ENCODE results near the gene EPSTI1.

Gene EPSTI1

DNA sequence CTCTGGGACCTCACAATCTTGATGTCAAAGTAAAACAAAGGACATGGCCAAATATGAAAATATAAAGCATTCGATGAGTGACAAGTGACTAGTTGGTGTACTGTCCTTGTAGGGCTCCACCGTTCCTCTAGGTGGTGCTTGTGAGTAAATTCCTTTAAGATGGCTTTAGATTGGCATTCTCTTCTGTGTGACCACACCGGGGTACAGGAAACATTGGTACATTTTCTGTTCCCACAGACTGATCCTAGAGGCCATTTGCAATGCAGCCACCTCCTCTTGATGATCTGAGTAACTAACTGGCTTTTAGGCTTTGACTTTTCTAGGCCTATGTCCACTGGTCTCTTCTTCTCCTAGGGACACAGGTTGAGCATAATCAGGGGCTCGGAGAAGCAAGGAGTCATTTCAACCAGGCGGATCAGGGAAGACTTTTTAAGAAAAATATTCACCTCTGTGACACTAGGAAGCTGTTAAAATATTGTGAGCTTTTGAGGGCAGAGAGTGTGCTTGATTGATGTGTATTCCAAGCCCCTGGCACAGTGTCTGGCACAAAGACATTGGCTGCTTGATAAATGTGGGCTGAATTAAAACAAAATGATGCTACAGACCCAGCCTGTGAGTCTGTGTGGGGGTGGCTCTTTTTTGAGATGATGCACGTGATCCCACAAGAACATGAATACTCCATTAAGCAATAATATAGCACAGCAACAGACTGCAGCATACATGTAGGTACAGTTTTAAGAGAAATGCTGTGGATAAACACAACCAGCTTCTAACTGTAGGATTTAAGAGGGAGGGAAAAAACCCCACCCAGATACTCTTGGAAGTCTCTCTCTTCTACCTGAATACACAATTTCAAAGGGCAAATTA lies 21.0 kb downstream of the EPSTI1 start:
- FAIRE-seq: no peak

DNA sequence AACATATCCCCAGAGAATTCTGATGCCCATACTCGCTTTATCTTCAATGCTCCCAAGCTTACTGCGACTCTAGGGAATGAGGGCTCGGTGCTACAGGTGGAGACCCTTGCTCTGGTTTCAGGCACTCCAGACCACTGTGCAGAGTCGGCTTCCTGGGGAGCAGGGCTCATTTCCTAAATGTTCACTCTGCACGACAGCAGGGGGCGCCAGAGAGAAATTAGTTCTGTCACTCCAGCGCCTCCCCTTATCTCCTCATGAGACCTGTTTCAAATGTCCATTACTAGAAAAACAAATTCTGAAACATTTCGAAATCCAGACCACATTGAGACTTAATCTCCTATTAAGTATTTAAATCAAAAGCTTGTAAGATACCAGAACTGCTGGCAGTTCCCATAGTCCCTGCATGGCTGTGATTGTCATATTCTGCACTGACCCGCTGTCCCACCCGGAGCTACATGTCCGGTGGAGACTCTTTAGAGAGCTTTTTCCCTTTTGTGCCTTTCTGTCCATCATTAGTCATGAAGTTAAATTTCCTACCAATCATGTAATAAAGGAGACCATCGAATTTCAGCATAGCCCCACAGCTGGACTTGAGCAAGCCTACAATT lies 22.4 kb downstream of the EPSTI1 start:
- FAIRE-seq: no peak

DNA sequence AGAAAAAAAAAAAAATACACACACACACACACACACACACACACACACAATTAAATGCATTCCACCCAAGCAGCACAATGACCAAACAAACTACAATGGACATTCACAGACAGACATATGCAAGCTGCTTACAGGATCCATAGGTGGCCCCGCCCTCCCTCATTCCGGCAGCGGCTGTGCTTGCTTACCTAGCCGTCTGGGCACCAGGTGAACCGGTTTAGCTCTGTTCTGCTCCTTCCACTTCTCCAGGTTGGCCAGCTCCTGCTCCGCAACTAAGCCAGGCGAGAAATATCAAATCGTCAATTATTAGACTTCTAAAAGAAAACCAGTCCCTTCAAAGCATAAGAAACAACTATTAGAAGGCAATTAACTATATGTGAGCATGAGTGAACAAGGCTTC lies 23.1 kb downstream of the EPSTI1 start:
- FAIRE-seq: no peak

DNA sequence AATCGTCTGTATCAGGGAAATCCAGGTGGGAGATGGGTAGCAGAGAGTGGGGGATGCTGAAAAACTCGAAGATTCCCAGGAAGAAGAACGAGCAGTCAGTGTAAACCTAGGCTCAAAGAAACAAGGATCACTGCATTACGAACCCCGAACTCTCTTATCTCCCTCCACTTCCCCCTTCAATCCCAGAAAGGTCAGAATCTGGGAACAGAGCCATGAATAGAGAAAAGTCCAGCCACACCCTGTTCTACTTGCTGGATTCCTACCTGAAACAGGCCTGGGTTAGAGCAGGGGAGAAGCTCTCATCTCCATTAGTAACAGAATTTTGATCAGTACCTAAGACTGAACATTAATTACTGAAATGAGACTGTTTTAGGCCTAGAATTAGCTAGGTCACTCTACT lies 24.4 kb downstream of the EPSTI1 start:
- no peak for FAIRE-seq

- FAIRE-seq: no peak
These were observed 26.8 kb downstream of the EPSTI1 start for GRCh38 chr13:42965281-42965680.

DNA sequence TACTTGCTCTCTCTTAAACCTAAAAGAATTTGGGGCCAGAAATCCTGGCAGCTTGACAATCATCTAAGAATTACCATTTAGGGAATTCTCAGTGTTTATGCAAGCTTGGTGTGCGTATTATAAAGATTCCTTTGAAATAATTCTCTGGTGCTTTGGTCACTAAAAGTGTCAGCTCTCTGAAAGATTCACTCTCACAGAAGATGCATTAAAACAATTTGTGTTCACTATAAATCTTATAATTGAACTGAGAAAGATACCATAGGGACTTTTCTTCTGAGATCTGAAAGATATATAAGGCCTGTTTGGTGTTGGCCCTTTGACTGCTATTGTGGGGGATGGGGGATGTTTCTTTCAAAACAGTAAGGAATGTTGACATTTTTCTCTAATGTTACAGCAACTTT lies 27.3 kb downstream of the EPSTI1 start:
- no peak for FAIRE-seq

DNA sequence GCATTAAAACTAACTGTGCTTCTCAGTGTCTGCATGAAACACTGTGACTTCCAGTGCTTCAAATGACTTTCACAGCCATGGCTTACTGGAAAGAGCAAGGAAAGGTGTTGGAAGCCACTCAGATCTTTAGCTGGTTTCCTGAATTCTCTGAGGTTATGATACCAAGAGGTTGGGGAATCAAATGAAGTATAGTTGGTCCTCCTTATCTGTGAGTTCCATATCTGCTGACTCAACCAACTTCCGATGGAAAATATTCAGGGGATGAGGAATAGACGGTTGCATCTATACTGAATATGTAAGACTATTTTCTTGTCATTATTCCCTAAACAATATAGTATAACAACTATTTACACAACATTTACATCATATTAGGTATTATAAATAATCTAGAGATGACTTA lies 32.4 kb downstream of the EPSTI1 start:
- FAIRE-seq: no peak

GRCh38 chr13:42957881-42958280 lies 34.2 kb downstream of the EPSTI1 start:
- FAIRE-seq: no peak

DNA sequence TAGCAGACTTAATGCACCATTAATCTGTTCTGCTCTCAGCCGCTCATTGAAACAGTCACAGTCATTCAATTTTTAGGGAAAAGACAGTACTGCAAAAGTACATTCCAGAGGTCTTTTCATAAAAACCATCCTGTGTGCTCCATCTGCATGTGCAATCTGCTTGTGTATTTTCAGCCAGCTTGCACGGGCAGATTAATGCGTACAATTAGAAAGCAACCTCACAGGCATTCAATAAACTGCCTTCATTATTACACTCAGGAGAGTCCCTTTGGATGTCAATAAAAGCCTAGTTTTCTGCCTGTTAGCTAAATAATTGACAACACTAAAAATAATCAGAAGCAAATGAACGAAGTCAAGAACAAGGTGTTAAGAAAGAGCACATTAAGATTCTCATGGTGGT lies 41.9 kb downstream of the EPSTI1 start:
- FAIRE-seq: no peak

GRCh38 chr13:42947925-42948324 lies 44.1 kb downstream of the EPSTI1 start:
- FAIRE-seq: no peak

GRCh38 chr13:42946927-42947326 lies 45.1 kb downstream of the EPSTI1 start:
- FAIRE-seq: no peak

DNA sequence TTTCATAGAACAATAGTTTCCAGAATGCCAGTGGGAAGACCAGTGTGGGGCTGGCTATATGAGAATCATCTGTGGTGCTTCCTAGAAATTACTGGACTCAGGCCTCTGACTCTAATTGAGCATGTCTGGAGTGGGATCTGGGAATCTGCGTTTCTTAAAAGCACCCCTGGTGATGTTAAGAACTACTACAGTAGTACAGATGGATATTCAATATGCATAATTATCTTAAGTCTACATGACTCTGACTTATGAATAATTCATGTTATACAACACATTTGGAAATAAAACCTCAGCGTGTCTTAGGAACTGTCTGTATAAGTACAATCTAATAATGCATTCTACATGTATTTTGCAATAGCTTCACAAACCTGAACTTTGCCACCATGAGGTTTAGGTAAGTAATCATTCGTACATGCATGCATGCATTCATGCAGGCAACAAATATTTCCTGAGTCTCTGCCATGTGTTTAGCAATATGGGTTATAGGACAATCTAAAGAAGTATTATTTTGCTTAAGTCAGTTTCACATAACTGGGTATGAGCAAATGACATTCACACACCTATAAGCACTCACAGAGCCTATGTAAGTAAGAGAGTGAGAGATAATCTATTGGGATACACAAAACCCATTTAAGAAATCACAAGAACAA lies 62.0 kb downstream of the EPSTI1 start:
- no peak for FAIRE-seq

DNA sequence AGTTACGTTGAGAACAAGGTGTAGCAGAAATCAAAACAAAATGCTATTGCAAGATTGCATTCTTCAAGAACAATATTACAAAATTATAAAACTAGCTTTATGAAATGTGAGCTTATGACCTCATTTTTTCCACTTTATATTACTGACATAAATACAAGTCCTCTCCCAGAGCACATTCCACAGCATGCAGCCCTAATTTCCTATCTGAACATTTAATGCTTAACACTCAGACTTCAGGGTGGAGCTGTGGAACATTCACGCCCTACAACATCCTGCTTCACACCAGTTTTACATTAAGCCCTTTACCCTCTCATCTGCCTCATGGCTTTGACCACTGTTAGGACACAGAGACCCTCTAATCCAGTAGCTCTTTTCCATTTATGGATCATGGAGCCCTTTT lies 65.5 kb downstream of the EPSTI1 start:
- FAIRE-seq: no peak

DNA sequence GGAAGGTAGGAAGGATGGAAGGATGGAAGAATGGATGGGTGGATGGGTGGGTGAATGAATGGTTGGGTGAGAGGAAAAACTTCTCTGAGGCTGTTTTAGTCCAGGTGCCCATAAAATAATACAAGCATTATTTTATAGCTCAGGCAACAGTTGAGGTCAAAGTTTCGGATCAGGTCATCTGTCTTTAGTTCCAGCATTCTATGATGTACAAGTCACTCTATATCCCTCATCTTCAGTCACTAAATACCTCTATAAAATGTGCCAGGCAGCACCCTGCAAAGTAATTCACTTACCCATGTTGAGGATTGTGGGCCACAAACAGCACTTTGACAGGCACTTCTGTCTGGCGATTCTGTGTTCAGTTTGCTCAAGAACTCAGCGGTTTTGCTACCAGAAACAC lies 66.0 kb downstream of the EPSTI1 start:
- FAIRE-seq: no peak

DNA sequence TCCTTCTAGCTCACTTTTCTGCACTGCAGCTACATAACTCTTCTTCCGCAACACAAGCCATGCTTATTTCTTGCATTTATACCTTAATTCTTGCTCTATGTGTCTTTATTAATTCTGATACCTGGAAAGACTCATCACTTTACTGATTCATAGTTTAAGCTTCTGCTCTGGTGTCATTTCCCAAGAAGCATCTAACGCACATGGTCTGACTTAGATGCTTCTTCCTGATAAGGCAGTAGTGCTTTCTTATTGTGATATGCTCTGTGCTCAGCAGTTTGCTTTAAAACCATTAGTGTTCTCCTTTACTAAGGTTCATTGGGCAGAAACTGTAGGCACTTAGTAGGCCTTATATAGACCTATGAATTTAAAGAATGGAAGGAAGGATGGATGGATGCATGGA lies 66.4 kb downstream of the EPSTI1 start:
- no peak for FAIRE-seq

DNA sequence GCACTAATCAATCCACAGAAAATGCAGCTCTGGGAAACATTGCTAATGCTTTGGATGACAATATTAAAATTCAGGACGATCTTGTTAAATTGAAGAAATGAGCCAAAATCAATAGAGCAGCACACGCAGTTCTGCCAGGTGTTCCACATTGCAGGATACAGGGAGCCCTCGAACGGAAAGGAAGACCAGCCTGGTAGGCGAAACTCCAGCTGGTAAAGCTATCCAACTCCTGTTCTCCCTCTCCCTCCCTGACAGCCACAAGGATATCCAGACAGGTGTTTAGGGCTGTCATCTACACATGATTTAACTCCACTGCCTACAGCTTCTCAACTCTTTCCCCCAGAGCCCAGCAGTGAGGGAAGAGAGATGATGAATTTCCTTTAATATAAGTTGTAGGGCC lies 67.7 kb downstream of the EPSTI1 start:
- FAIRE-seq: no peak

DNA sequence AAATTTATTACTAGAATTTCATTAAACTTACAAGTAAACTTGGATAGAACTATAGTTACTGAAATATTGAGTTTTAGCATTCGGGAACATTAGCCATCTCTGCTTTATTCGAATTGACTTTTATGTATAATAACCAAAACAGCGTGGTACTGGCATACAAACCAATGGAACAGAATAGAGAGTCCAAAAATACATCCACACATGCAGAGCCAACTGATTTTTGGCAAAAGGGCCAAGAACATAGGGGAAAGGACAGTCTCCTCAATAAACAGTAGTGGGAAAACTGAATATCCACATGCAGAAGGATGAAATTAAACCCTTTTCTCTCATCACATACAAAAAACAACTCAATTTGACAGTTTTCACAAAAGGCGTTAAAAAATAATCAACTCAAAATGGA lies 84.3 kb downstream of the EPSTI1 start:
- no peak for FAIRE-seq

- FAIRE-seq: no peak
These were observed 85.8 kb downstream of the EPSTI1 start for GRCh38 chr13:42906257-42906656.

DNA sequence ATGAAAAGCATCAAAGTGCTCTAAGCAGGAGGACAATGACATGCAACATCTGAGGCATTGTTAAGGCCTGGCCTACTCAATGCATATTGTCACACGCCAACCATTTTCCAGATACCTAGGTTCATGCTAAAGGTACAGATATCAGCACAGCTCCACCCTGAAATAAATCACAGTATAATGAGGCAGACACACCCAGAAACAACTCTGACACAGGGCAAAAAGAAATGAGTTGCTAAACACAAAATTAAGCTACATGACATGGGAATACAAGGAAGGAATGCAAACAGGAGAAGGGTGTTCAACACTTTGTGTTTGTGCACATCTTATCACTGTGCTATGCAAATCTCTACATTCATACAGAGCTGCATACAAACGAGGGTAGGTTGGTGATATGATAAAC lies 86.5 kb downstream of the EPSTI1 start:
- no peak for FAIRE-seq

GRCh38 chr13:42899266-42899665 lies 92.8 kb downstream of the EPSTI1 start:
- no peak for FAIRE-seq

DNA sequence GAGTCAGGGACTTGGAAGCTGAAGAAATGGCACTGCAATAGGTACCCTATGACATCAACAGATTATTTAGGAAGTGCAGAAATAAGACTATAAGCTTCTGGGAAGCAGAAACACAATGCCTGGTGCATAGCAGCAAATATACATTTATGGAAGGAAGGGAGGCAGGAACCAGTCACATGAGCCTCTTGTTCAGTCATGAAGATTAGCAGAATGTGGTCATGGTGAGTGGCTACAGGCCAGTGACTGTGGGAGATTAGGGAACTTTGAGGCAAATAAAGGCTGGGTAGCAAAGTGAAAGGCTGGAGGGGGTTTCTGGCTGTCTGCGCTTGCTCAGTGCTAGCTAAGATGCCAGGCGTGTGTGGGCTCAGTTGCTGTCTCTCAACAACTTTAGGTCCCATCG lies 96.3 kb downstream of the EPSTI1 start:
- no peak for FAIRE-seq

DNA sequence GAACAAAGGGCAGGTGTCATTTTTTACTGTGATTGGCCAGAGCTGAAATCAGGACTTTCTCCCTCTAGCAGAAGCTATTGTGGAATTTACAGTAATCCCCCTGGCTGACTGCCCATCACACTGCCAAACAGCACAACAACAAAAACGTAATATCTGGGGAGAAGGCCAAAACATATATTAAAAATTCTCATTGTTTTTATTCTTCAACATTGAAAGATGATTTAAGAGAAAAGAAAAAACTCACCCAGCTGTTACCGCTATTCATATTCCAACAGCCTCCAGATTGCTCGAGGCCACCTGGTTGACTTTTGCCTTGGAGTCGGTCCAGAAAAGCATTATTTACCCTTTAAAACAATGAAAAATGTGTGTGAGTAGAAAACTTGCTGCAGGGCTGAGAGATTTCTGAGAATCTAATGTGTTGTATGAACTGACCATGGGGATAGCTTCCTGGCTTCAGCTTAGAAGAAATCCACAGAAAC lies 97.2 kb downstream of the EPSTI1 start:
- peak; percentile 63 for FAIRE-seq

GRCh38 chr13:42893214-42893671 lies 98.8 kb downstream of the EPSTI1 start:
- FAIRE-seq: no peak

- no peak for FAIRE-seq
These were observed 99.3 kb downstream of the EPSTI1 start for GRCh38 chr13:42892760-42893159.
